HG03439 (cell line): ENCODE data around the gene SACS.

Experiments
- ATAC-seq: cut with Tn5 transposase; IDR thresholded peaks from one replicate; pipeline ENCODE4 v1.9.1; 2021; ENCODE audit warnings: mild to moderate bottlenecking, moderate library complexity; ENCODE audit not compliant: unreplicated experiment

The SACS gene, protein sequence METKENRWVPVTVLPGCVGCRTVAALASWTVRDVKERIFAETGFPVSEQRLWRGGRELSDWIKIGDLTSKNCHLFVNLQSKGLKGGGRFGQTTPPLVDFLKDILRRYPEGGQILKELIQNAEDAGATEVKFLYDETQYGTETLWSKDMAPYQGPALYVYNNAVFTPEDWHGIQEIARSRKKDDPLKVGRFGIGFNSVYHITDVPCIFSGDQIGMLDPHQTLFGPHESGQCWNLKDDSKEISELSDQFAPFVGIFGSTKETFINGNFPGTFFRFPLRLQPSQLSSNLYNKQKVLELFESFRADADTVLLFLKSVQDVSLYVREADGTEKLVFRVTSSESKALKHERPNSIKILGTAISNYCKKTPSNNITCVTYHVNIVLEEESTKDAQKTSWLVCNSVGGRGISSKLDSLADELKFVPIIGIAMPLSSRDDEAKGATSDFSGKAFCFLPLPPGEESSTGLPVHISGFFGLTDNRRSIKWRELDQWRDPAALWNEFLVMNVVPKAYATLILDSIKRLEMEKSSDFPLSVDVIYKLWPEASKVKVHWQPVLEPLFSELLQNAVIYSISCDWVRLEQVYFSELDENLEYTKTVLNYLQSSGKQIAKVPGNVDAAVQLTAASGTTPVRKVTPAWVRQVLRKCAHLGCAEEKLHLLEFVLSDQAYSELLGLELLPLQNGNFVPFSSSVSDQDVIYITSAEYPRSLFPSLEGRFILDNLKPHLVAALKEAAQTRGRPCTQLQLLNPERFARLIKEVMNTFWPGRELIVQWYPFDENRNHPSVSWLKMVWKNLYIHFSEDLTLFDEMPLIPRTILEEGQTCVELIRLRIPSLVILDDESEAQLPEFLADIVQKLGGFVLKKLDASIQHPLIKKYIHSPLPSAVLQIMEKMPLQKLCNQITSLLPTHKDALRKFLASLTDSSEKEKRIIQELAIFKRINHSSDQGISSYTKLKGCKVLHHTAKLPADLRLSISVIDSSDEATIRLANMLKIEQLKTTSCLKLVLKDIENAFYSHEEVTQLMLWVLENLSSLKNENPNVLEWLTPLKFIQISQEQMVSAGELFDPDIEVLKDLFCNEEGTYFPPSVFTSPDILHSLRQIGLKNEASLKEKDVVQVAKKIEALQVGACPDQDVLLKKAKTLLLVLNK (N-terminal part only)

DNA sequence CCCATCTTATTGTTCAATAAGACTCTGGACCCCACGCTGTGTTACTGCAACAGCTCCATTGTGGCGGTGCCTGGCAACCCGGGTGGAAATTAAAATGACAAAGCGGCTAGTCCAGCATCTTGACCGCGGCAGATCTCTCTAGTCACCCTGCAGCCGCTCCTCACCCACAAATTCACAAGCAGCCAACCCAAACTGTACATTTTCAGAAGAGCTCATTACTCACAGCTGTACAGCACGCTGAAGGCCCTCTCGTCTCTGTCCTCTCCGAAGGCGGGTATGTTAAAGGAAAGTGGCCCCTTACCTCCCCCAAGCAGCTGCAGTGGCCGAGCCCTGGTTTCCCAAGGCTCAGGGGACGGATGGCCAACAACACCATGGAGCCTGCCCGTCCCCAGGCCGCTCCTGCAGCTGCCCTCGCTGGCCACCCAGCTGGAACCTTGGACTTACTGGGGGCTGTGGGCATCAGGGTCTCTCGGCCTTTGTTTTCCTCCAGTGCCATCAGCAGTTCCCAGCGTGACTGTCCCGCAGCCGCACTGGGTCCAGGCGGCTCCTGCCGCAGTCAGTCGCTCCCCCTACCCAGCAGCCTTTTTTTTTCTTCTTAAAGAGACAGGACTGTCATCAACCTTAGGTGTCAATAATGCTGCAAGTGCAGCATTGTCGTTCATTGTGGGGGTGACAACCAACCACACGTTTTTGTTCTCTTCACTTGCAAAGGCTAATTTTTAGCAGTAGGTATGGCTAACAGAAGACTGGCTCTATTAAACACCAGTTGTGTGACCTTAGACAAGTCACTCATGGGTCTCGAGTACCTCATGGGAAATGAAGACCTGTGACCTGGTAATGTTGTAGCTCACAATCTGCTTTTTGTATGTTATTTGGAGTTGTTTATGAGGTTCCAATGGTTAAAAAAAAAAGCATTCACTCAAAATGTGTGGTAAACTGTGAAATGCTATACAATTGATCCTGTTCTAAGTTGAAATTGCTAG lies at the start of gene SACS:
Gene SACS (minus strand): TSS at position 532 of the 983 bp plus-strand sequence. CDS start 22,463 bp downstream, outside the sequence.
- ATAC-seq, result no peak

DNA sequence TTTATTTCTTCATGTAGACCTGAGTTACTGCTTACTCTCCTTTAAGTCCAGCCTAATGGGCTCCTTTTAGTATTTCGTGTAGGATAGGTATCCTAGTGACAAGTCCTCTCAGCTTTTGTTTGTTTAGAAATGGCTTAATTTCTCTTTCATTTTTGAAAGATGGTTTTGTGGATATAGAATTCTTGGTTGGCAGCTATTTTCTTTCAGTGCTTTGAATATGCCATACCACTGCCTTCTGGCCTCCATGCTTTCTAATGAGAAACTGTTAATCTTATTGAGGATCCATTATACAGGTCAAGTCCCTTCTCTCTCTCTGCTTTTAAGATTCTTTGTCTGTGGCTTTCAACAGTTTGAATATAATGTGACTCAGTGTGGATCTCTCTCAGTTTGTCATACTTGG lies 46.8 kb upstream of the SACS start:
- ATAC-seq, result no peak

DNA sequence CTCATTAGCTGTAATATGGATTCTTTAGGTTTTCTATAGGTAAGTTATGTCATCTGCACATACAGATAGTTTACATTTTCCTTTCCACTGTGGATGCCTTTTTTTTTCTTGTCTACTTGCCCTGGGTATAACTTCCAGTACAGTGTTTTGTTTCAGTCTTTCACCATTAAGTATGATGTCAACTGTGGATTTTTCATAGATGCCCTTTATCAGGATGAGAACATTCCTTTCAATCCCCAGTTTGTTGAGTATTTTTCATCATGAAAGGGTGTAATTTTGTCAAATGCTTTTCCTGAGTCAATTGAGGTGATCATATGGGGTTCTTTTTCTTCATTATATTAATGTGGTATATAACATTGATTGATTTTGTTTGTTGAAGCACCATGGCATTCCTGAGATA lies 43.6 kb upstream of the SACS start:
- ATAC-seq, result no peak

DNA sequence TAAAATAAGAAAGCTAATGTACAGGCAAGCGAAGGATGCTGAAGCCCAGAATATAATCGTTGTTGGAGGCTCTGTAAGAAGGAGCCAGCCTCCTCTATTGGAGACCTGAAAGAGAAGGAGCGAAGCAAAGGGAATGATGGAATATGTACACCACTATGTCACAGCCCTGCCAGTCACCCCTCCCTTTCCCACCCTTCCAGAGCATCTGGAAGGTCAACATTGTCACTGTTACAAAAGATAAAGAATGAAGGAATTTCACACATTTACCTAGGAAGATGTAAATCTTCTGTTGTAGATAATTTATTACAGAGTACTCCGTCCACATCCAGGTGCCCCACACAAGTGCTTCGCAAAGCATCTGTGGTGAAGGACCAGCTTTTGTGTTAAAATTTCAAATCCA lies 39.7 kb upstream of the SACS start:
- no peak for ATAC-seq

DNA sequence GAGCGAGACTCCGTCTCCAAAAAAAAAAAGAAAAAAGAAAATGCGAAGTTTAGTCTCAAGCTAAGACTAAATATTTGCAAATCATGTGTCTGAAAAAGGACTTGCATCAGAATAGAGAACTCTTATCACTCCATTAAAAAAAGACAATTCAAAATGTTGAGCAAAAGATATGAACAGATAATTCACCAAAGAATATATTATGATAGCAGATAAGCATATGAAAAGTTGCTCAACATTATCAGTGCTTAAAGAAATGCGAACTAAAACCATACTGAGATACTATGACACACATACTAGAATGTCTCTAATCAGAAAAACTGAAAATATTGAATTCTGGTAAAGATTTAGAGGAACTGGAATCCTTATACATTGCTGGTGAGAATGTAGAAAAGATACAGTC lies 38.7 kb upstream of the SACS start:
- no peak for ATAC-seq

DNA sequence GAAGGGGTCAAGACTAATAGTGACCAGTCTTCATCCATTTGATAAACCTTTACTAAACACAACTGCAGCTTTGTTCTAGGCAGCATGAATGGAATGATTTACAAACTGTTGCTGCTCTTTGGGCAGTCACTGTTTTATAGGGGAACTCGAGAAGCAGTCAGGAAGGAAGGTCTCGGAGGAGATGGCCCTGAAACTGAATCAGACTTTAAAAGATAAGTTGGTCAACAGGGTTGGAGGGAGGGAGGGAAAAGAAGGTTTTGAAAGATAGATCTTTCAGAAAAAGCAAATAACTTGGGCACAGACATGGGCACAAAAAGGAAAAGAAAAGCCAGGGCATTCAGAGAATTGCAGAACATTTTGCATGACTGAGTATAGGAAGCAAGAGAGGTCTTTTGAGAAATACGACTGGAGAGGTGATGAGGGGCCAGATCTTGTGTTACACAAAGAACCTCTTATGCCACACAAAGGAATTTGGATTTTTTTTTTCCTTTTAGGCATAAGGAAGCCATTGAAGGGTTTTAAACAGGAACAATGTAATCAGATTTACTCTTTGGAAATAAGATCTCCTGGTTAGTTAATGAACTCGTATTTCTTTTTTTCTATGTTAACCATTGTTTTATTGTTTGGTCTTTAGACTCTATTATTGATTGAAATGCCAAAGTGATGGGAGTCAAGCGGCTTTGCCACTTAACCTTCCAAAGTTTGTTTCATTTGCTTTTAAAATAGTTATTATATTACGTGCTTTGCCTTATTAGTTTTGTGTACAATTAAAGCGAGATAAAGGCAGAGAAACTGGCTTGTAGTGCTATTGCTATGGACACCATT lies 37.5 kb upstream of the SACS start:
- no peak for ATAC-seq

DNA sequence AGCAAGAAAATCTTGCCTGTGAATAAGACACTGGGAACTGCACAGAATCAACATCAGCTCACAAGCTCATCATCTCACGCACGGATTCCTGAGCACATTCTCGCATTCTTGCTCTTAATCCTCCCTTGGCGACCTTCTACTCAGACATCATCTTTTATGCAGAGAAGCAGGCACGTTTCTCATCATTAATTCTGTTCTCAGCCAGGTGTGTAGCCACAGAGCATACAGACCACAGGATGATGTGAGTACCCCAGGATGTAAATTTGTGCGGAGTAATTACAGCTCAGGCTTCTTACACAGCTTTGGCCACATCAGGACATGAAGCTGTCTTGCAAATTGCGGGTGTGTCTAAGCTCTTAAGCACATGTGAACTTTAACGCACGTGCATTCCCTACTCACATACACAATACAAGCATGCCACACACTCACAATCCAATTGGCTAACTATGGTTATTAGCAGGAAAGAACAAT lies 36.5 kb upstream of the SACS start:
- no peak for ATAC-seq

DNA sequence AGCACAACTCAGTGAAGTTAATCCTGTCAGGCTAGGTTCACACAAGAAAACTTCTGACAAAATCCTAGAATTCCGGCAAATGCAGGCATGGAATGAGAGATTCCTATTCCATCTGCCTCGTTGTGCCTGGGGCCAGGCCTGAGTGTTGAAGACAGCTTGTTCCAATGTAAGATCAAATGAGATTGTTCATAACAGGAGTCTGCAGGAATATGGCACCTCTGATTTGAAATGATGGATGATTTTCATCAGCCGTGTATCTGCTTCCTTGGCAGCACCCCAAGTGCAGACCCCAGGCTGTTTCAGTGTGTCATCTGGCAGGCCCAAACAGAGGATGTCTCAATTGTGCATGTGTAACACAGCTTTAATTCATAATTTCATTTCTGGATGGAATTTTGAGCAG lies 35.3 kb upstream of the SACS start:
- no peak for ATAC-seq

DNA sequence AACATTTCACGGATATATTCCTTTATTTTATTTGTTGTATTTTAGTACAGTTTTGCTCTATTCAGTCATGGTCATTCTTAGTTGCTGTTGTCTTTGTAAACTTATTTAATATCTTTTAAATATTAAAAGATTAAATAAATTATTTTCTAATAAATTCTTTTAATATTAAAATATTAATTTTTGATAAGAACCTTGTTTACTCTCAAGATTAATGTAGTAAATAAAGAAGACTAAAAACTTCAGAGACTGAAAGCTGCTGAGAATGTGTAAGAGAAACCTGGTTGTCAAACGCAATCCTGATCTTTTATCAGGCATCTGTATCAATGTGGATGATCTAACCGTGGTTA lies 34.4 kb upstream of the SACS start:
- ATAC-seq, result no peak

DNA sequence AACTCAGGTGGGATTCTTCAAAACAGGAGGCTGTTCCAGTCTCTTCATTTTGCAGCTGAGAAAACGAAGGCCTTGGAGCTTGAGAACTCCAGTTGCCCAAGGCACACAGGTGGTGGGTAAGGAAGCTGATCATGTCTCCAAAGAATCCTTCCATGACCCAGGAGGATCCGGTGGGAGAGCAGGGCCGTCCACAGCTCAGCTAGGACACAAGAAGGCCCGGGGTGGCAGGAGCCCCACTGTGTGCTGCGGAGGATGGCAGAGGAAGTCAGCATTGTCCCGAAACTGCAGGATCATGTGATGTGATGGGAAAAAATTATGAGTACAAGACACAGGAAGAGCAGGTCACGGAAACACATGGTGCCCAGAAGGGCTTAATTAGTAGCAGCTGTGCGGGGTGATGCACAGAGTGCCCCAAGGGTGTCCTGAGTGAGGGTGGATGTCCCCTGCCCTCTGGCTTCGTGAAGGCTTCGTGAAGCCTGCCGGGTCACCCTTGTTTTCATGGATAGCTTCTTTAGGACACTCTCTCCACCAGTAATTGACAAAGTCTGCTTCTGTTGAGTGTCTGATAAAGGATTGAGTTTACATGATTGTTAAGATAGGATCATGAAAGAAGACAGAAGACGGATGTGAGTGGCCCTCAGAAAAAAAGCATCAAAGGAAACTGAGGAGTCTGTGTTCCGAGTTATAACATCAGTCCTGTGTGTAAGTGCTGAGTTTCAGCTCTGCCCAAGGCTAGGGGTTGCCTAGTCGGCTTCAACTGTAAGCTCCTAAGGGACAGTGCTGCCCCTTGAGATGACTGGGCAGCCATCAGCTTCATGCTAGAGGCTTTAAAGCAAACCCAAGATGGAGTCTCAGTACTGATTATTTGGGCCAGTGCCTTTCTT lies 33.8 kb upstream of the SACS start:
- no peak for ATAC-seq

DNA sequence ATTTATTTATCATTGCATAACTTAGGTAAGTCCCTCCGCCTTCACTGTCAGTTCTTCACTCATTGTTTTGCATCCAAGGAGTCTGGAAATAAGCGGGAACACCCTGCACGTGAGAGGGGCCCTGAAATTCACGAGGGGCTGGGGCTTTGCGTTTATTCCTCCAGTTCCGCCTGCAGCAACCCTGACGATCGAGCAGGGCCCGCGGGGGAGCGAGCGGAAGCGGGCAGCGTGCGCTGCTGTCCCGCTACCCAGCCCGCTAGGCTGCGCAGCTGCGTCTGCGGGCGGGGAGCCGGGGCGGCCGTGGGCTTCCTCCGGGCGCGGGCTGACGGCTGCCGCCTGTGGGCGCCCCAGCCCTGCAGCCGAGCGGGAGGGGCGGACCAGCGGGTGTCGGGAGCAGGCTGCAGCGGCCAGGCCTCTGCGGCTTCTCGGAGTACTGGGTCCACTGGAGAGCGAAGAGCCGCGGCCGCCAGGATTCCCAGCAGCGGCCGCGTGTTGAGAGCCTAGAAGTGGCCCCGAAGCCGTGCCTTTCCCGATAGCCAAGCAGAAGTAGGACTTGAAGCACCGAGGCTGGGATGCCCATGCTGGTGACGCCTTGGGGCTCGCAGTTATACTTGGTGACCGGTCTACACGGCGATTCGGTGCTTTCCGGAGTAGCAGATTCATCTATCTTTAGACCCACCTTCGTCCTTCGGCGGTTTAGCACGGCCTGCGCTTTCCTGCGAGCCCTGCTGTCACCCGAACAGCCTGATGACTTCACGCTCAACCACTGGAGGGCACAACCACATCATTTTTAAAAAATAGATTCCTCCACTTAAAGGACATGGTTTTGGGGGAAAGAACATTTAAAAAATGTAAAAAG lies 32.9 kb upstream of the SACS start:
- ATAC-seq, result peak; percentile 86

DNA sequence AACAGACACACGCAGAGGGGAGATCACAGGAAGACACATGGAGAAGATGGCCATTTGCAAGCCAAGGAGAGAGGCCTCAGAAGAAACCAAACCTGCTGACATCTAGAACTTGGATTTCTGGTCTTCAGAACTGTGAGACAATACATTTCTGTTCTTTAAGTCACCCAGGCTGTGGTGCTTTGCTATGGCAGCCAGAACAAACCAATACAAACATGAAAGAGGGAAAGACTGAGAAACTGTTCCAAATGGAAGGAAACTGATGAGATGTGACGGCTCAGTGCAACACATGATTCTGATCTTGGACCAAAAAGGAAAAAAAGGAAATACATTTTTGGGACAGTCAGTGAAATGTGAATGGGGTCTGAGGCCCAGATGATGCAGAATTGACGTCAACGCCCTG lies 30.2 kb upstream of the SACS start:
- ATAC-seq, result no peak

DNA sequence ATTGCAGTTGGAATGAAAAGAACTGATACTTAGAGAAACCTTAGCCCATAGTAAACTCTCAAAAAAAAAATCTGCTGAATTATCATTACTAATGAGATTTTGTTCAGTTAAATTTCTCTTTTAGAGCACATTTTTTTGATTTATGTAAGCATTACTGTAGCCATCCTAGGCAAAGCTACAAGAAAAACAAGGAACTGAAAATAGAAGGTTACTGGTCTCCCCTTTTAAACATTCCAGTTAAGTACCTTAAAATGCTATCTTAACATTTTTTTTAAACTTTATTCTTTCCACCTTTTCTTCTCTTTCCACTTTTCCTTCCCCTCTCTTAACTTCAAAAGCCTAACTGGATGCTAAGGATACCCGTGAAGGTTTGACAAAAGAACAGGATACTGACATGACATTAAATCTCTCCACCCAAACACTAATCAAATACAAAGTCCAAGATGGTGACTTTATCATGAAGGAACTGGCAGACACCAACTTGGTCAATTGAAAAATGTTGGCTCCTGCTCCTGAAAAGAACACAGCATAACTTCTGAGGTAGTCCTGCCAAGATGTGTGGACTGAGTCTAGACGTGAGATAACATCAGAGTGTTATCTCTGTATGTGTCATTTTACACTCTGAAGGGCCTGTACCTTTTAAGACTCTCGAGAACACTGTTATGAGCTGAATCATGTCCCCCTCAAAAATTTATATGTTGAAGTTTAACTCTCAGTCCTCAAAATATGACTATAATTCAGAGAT lies 29.5 kb upstream of the SACS start:
- ATAC-seq, result no peak

DNA sequence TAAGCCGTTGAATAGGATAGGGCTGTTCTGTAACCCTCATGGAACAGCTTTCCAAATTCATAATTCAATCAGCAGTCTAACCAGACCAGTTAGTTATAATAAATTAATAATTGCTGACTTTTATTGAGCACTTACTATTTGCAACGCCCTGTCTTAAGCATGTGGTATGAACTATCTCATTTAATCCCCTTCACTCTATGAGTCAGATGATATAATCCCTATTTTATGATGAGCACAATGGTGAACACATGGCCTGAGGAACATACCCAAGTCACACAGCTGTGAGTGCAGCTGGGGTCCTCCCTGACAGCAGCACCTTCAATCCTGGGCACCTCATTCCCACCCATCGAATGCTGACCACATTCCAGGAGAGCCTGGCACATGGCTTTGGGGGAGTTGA lies 28.0 kb upstream of the SACS start:
- no peak for ATAC-seq

DNA sequence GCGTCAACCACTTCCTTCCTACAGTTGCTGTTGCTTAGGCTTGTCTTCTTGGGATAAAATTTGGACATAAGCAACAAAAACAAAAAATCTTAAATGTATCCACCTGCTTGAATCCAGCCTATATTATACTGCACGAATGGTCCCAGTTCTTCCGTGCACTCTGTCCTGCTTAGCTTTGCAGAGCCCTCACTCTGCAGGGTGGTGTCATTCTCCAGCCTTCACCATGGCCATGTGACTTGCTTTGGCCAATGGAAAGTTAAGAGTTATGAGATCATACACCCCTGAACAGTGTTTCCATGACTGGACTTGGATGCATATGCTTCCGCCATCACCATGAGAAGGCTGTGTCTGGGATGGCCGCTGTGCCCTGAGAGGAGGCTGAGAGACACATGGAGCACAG lies 27.4 kb upstream of the SACS start:
- no peak for ATAC-seq

DNA sequence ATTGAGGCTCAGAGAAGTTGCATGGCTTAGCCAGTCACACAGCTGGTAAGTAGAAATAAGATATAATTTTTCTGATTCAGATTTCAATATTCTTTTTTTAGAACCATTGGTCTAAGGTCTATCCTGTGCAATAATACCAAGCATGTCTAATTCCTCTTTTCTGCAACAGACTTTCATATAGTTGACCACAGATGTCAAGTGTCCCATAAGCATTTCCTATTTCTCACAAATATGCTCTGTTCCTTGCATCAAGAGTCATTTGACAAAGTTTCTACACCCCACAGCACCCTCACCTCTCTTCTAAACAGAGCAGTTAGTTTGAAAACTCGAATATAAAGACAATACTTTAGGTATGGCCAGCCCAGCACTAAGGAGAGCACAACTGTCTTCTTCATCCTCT lies 26.8 kb upstream of the SACS start:
- ATAC-seq, result no peak

DNA sequence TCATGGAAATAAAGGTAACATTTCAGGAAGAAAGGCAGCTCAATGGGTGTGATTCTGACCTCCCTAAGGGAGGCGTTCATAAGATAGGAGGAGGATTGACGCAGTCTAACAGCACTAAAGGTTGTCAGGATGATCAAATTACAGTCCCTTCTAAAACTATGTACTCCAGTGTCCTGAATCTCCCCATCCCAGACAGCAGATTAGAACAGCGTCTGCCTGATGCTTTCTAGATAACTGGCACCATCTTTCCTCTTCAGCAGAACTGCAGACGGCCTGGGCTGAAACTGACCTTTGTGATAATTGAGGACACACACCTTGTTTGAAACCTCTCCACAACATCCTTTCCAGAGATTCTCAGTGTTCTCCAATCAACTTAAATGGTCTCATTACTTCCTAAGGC lies 25.5 kb upstream of the SACS start:
- ATAC-seq, result no peak
